Naive B cell (primary cell): Measurements from ENCODE around the gene RCOR2. TPM values are rescaled to one million over a fixed set of nuclear protein-coding genes. Genes with fewer than 3 reads are reported as not detected.

ENCODE experiments used
- ATAC-seq, 2 donors: fragments of 150-1000 bp; cut with Tn5 transposase; 2 replicates each; pipeline ENCODE4 v1.10.0; 2021; ENCODE audit warnings: low read depth in 2 of 2, mild to moderate bottlenecking in 2 of 2, moderate library complexity in 2 of 2
- DNase-seq: peaks from one replicate; pipeline ENCODE4 v3.0.0; 2022
- H3K27ac Mint-ChIP-seq, 6 donors: one replicate each; pipeline ENCODE4 v1.8.0; 2020 to 2022; ENCODE audit warnings: mild to moderate bottlenecking in 6 of 6, mixed read lengths in 6 of 6, moderate library complexity in 5 of 6, inconsistent platforms in 2 of 6
- H3K27me3 Mint-ChIP-seq, 3 donors: one replicate each; pipeline ENCODE4 v1.8.0; 2021 to 2022; ENCODE audit warnings: mixed read lengths in 3 of 3, mild to moderate bottlenecking in 1 of 3
- H3K36me3 Mint-ChIP-seq, 2 donors: one replicate each; pipeline ENCODE4 v1.8.0; 2020 to 2022; ENCODE audit warnings: mixed read lengths in 2 of 2, inconsistent platforms in 1 of 2, mild to moderate bottlenecking in 1 of 2
- H3K4me1 Mint-ChIP-seq, 3 donors: one replicate each; pipeline ENCODE4 v1.8.0; 2020 to 2022; ENCODE audit warnings: mixed read lengths in 3 of 3, inconsistent platforms in 1 of 3, mild to moderate bottlenecking in 1 of 3, moderate library complexity in 1 of 3
- H3K4me3 Mint-ChIP-seq, 8 donors: one replicate each; pipeline ENCODE4 v1.8.0; 2020 to 2022; ENCODE audit warnings: mild to moderate bottlenecking in 8 of 8, mixed read lengths in 8 of 8, moderate library complexity in 8 of 8, inconsistent platforms in 2 of 8
- H3K9me3 Mint-ChIP-seq, 7 donors: one replicate each; pipeline ENCODE4 v1.8.0; 2020 to 2022; ENCODE audit warnings: mixed read lengths in 7 of 7, mild to moderate bottlenecking in 5 of 7, inconsistent platforms in 2 of 7, moderate library complexity in 1 of 7
- polyA plus RNA-seq, 6 donors: library from polyadenylated mRNA; unstranded; fragments of 300-500 nt; fragmentation: Illumina TruSeq; gene quantifications; one replicate each; pipeline ENCODE4 v1.2.3, GENCODE V29; 2021; ENCODE audit warnings: low read depth in 6 of 6

The RCOR2 gene
- polyA plus RNA-seq, 6 donors from 2014 or later: not detected

GRCh38 chr11:63893355-63893754 lies 23.6 kb downstream of the RCOR2 start:
- peaks cover 7 to 19% of the 10 kb centered on the region in 2 donors for H3K36me3 Mint-ChIP-seq

GRCh38 chr11:63892228-63892627 lies 24.7 kb downstream of the RCOR2 start:
- Mint-ChIP-seq H3K27me3 (no peaks in the 10 kb centered on the region), H3K4me3 (no peak overlapping the region), H3K9me3 (no peaks in the 10 kb centered on the region), H3K27ac (peak overlapping the region in 4 of 6 donors; percentile 31 to 42 (median 36)), H3K36me3 (peaks cover 7 to 9% of the 10 kb centered on the region in 2 donors), H3K4me1 (peaks cover 48 to 58% (median 57%) of the 10 kb centered on the region in 3 donors)
- ATAC-seq: no peak
- DNase-seq: no peak

More at GRCh38 chr11:63893355-63893754, 23.6 kb downstream of the RCOR2 start:
- H3K4me3 Mint-ChIP-seq: peak overlapping the region in 1 of 8 donors; percentile 4
- peaks cover 38 to 47% (median 46%) of the 10 kb centered on the region in 3 donors for H3K4me1 Mint-ChIP-seq
- no peaks in the 10 kb centered on the region for H3K27me3 Mint-ChIP-seq
- H3K9me3 Mint-ChIP-seq: no peaks in the 10 kb centered on the region
- ATAC-seq (no peak), DNase-seq (no peak)
- no peak overlapping the region for H3K27ac Mint-ChIP-seq

- Mint-ChIP-seq H3K4me1 (peaks cover 53 to 68% (median 65%) of the 10 kb centered on the region in 3 donors), H3K27ac (peak overlapping the region in 5 of 6 donors; percentile 57 to 93 (median 74)), H3K4me3 (peak overlapping the region in 3 of 8 donors; percentile 32 to 88 (median 86)), H3K9me3 (no peaks in the 10 kb centered on the region), H3K27me3 (no peaks in the 10 kb centered on the region), H3K36me3 (peaks cover 0 to 4% of the 10 kb centered on the region in 2 donors)
- ATAC-seq (no peak), DNase-seq (no peak)
Measured at GRCh38 chr11:63890368-63890767, 26.6 kb downstream of the RCOR2 start.

- Mint-ChIP-seq H3K9me3 (no peaks in the 10 kb centered on the region), H3K27ac (peak overlapping the region; percentile 53 to 92 (median 78)), H3K36me3 (peaks cover 0 to 4% of the 10 kb centered on the region in 2 donors), H3K27me3 (no peaks in the 10 kb centered on the region), H3K4me1 (peaks cover 55 to 75% (median 74%) of the 10 kb centered on the region in 3 donors), H3K4me3 (peak overlapping the region; percentile 75 to 96 (median 90))
- DNase-seq: no peak
- no peak for ATAC-seq
Measured at GRCh38 chr11:63889344-63889743, 27.6 kb downstream of the RCOR2 start.

- Mint-ChIP-seq H3K9me3 (no peaks in the 10 kb centered on the region), H3K27ac (peak overlapping the region; percentile 71 to 97 (median 93)), H3K4me1 (peaks cover 54 to 82% (median 81%) of the 10 kb centered on the region in 3 donors), H3K36me3 (no peaks in the 10 kb centered on the region), H3K27me3 (no peaks in the 10 kb centered on the region), H3K4me3 (peak overlapping the region; percentile 86 to 96 (median 92))
- DNase-seq (peak; percentile 62), ATAC-seq (peak; percentile 90 to 92)
Measured at GRCh38 chr11:63888170-63889086, 28.5 kb downstream of the RCOR2 start.

GRCh38 chr11:63887386-63887999 lies 29.5 kb downstream of the RCOR2 start:
- ATAC-seq (no peak), DNase-seq (no peak)
- Mint-ChIP-seq H3K4me3 (peak overlapping the region; percentile 6 to 94 (median 92)), H3K27me3 (no peaks in the 10 kb centered on the region), H3K4me1 (peaks cover 63 to 89% (median 85%) of the 10 kb centered on the region in 3 donors), H3K27ac (peak overlapping the region in 5 of 6 donors; percentile 52 to 97 (median 92)), H3K36me3 (no peaks in the 10 kb centered on the region), H3K9me3 (no peaks in the 10 kb centered on the region)

GRCh38 chr11:63884196-63884932 lies 32.6 kb downstream of the RCOR2 start:
- peak overlapping the region in 1 of 8 donors; percentile 9 for H3K4me3 Mint-ChIP-seq
- peaks cover 57 to 86% (median 76%) of the 10 kb centered on the region in 3 donors for H3K4me1 Mint-ChIP-seq
- peak overlapping the region in 4 of 6 donors; percentile 20 to 61 (median 54) for H3K27ac Mint-ChIP-seq
- DNase-seq: no peak
- no peaks in the 10 kb centered on the region for H3K27me3 Mint-ChIP-seq
- no peak for ATAC-seq
- H3K36me3 Mint-ChIP-seq: no peaks in the 10 kb centered on the region
- no peaks in the 10 kb centered on the region for H3K9me3 Mint-ChIP-seq

GRCh38 chr11:63883791-63884190 lies 33.2 kb downstream of the RCOR2 start:
- peak overlapping the region in 5 of 6 donors; percentile 57 to 78 (median 63) for H3K27ac Mint-ChIP-seq
- H3K4me3 Mint-ChIP-seq: peak overlapping the region in 4 of 8 donors; percentile 6 to 61 (median 37)
- no peaks in the 10 kb centered on the region for H3K27me3 Mint-ChIP-seq
- H3K4me1 Mint-ChIP-seq: peaks cover 54 to 86% (median 72%) of the 10 kb centered on the region in 3 donors
- H3K9me3 Mint-ChIP-seq: no peaks in the 10 kb centered on the region
- no peak for DNase-seq
- no peaks in the 10 kb centered on the region for H3K36me3 Mint-ChIP-seq
- no peak for ATAC-seq

GRCh38 chr11:63882555-63883242 lies 34.3 kb downstream of the RCOR2 start:
- Mint-ChIP-seq H3K27ac (peak overlapping the region in 5 of 6 donors; percentile 53 to 68 (median 57)), H3K27me3 (no peaks in the 10 kb centered on the region), H3K36me3 (no peaks in the 10 kb centered on the region), H3K4me1 (peaks cover 44 to 86% (median 68%) of the 10 kb centered on the region in 3 donors), H3K4me3 (peak overlapping the region in 5 of 8 donors; percentile 4 to 59 (median 9)), H3K9me3 (no peaks in the 10 kb centered on the region)
- ATAC-seq: peak; percentile 96
- DNase-seq: peak; percentile 44

- peak overlapping the region in 5 of 6 donors; percentile 4 to 84 (median 57) for H3K27ac Mint-ChIP-seq
- DNase-seq: no peak
- H3K36me3 Mint-ChIP-seq: no peaks in the 10 kb centered on the region
- H3K9me3 Mint-ChIP-seq: no peaks in the 10 kb centered on the region
- peak overlapping the region in 1 of 8 donors; percentile 37 for H3K4me3 Mint-ChIP-seq
- peaks cover 36 to 84% (median 59%) of the 10 kb centered on the region in 3 donors for H3K4me1 Mint-ChIP-seq
- no peak for ATAC-seq
- no peaks in the 10 kb centered on the region for H3K27me3 Mint-ChIP-seq
Measured at GRCh38 chr11:63880403-63880790, 36.6 kb downstream of the RCOR2 start.

- ATAC-seq: no peak
- peaks cover 38 to 81% (median 56%) of the 10 kb centered on the region in 3 donors for H3K4me1 Mint-ChIP-seq
- no peak overlapping the region for H3K4me3 Mint-ChIP-seq
- H3K36me3 Mint-ChIP-seq: no peaks in the 10 kb centered on the region
- peak overlapping the region; percentile 4 to 84 (median 53) for H3K27ac Mint-ChIP-seq
- no peak for DNase-seq
- no peaks in the 10 kb centered on the region for H3K27me3 Mint-ChIP-seq
- no peaks in the 10 kb centered on the region for H3K9me3 Mint-ChIP-seq
Measured at GRCh38 chr11:63879598-63880402, 37.2 kb downstream of the RCOR2 start.
